NOMO-1 treated with DMSO at 0.1 percent for 48 hours (cell line): Measurements from ENCODE around the gene OVCH1.
"Not testable (repeated sequence)": the region's sequence is repeated elsewhere in the genome, so short reads cannot be mapped to it uniquely, and the experiment has no call there.

ENCODE experiments used
- DNase-seq: peaks from one replicate; lab custom pipeline; 2025; ENCODE audit not compliant: unreplicated experiment; lab: John Stamatoyannopoulos, UW

OVCH1 gene

GRCh38 chr12:29416748-29417147, 80.7 kb downstream of the OVCH1 start:
- no peak for DNase-seq

GRCh38 chr12:29415111-29415510, 82.4 kb downstream of the OVCH1 start:
- DNase-seq, result no peak

- no peak for DNase-seq
Measured at GRCh38 chr12:29414368-29414767, 83.1 kb downstream of the OVCH1 start.

GRCh38 chr12:29405561-29405960, 91.9 kb downstream of the OVCH1 start:
- no peak for DNase-seq

- DNase-seq, result no peak
Measured at GRCh38 chr12:29403991-29404390, 93.5 kb downstream of the OVCH1 start.

GRCh38 chr12:29402437-29402836, 95.0 kb downstream of the OVCH1 start:
- no peak for DNase-seq

- DNase-seq, result no peak
Measured at GRCh38 chr12:29398495-29398894, 99.0 kb downstream of the OVCH1 start.

- DNase-seq, result no peak
Measured at GRCh38 chr12:29396774-29397173, 100.7 kb downstream of the OVCH1 start.

GRCh38 chr12:29395356-29395755, 102.1 kb downstream of the OVCH1 start:
- no peak for DNase-seq

GRCh38 chr12:29390419-29390818, 107.1 kb downstream of the OVCH1 start:
- peak; percentile 46 for DNase-seq

- DNase-seq, result no peak
Measured at GRCh38 chr12:29389295-29389919, 108.1 kb downstream of the OVCH1 start.

GRCh38 chr12:29386084-29386680, 111.3 kb downstream of the OVCH1 start:
- not testable (repeated sequence) for DNase-seq

GRCh38 chr12:29385194-29385593, 112.3 kb downstream of the OVCH1 start:
- DNase-seq, result not testable (repeated sequence)

- DNase-seq, result no peak
Measured at GRCh38 chr12:29382251-29382650, 115.2 kb downstream of the OVCH1 start.

GRCh38 chr12:29380536-29381523, 116.7 kb downstream of the OVCH1 start, which contains the start of gene ERGIC2:
Gene ERGIC2, minus strand, starts transcription at chr12:29381172. Its CDS starts 9,539 bp downstream, at chr12:29371633.
- DNase-seq, result peak; percentile 99
